Stimulated activated naive CD8-positive, alpha-beta T cell treated with anti-CD3 and anti-CD28 coated beads, Interleukin-15, amount 100 ng/mL, for 72 hours (primary cell): Measurements from ENCODE around the gene LUZP2.
"Not testable (repeated sequence)": the region's sequence is repeated elsewhere in the genome, so short reads cannot be mapped to it uniquely, and the experiment has no call there.

ENCODE experiments used
- ATAC-seq: fragments of 150-1000 bp; cut with Tn5 transposase; 2 replicates; pipeline ENCODE4 v1.10.0; 2021; ENCODE audit warnings: mild to moderate bottlenecking, moderate library complexity
- DNase-seq, 2 donors: peaks; one replicate each; pipeline ENCODE4 v3.0.0; 2021 to 2022
- H3K27ac Mint-ChIP-seq, 2 donors: one replicate each; pipeline ENCODE4 v1.8.0; 2022; ENCODE audit warnings: mild to moderate bottlenecking in 2 of 2, mixed read lengths in 2 of 2, moderate library complexity in 2 of 2
- H3K27me3 Mint-ChIP-seq: one replicate; pipeline ENCODE4 v1.8.0; 2022; ENCODE audit warnings: mixed read lengths
- H3K4me1 Mint-ChIP-seq: one replicate; pipeline ENCODE4 v1.8.0; 2022; ENCODE audit warnings: mild to moderate bottlenecking, mixed read lengths
- H3K4me3 Mint-ChIP-seq, 2 donors: one replicate each; pipeline ENCODE4 v1.8.0; 2022; ENCODE audit warnings: mild to moderate bottlenecking in 2 of 2, mixed read lengths in 2 of 2, moderate library complexity in 1 of 2
- H3K9me3 Mint-ChIP-seq, 2 donors: one replicate each; pipeline ENCODE4 v1.8.0; 2022; ENCODE audit warnings: mixed read lengths in 2 of 2

The LUZP2 gene

GRCh38 chr11:24844406-24844805 lies 347.6 kb downstream of the LUZP2 start:
- no peak overlapping the region for H3K27ac Mint-ChIP-seq
- ATAC-seq (no peak), DNase-seq (no peak)
- no peak overlapping the region for H3K4me3 Mint-ChIP-seq
- H3K9me3 Mint-ChIP-seq: peaks cover 15 to 26% of the 10 kb centered on the region in 2 donors
- H3K4me1 Mint-ChIP-seq: no peaks in the 10 kb centered on the region
- no peaks in the 10 kb centered on the region for H3K27me3 Mint-ChIP-seq

GRCh38 chr11:24848857-24849256 lies 352.0 kb downstream of the LUZP2 start:
- H3K4me1 Mint-ChIP-seq: no peaks in the 10 kb centered on the region
- no peaks in the 10 kb centered on the region for H3K27me3 Mint-ChIP-seq
- ATAC-seq (no peak), DNase-seq (no peak)
- no peak overlapping the region for H3K27ac Mint-ChIP-seq
- H3K4me3 Mint-ChIP-seq: no peak overlapping the region
- peaks cover 27 to 35% of the 10 kb centered on the region in 2 donors for H3K9me3 Mint-ChIP-seq

GRCh38 chr11:24855951-24856350 lies 359.1 kb downstream of the LUZP2 start:
- H3K9me3 Mint-ChIP-seq: peaks cover 17 to 23% of the 10 kb centered on the region in 2 donors
- no peak overlapping the region for H3K27ac Mint-ChIP-seq
- no peak for ATAC-seq
- no peak for DNase-seq
- H3K4me3 Mint-ChIP-seq: no peak overlapping the region
- no peaks in the 10 kb centered on the region for H3K27me3 Mint-ChIP-seq
- no peaks in the 10 kb centered on the region for H3K4me1 Mint-ChIP-seq

GRCh38 chr11:24859801-24860300 lies 363.0 kb downstream of the LUZP2 start:
- Mint-ChIP-seq H3K4me3 (no peak overlapping the region), H3K9me3 (peaks cover 13 to 15% of the 10 kb centered on the region in 2 donors), H3K4me1 (no peaks in the 10 kb centered on the region), H3K27ac (no peak overlapping the region), H3K27me3 (no peaks in the 10 kb centered on the region)
- no peak for ATAC-seq
- no peak for DNase-seq

GRCh38 chr11:24861440-24861839 lies 364.6 kb downstream of the LUZP2 start:
- DNase-seq (no peak), ATAC-seq (no peak)
- Mint-ChIP-seq H3K4me3 (no peak overlapping the region), H3K27ac (no peak overlapping the region), H3K4me1 (no peaks in the 10 kb centered on the region), H3K9me3 (peaks cover 10 to 15% of the 10 kb centered on the region in 2 donors), H3K27me3 (no peaks in the 10 kb centered on the region)

GRCh38 chr11:24866743-24867142 lies 369.9 kb downstream of the LUZP2 start:
- Mint-ChIP-seq H3K27me3 (no peaks in the 10 kb centered on the region), H3K4me1 (no peaks in the 10 kb centered on the region), H3K4me3 (no peak overlapping the region), H3K27ac (no peak overlapping the region), H3K9me3 (peaks cover 0 to 14% of the 10 kb centered on the region in 2 donors)
- ATAC-seq (no peak), DNase-seq (no peak)

- DNase-seq (no peak), ATAC-seq (no peak)
- Mint-ChIP-seq H3K27me3 (no peaks in the 10 kb centered on the region), H3K4me3 (no peak overlapping the region), H3K27ac (no peak overlapping the region), H3K9me3 (peaks cover 0 to 18% of the 10 kb centered on the region in 2 donors), H3K4me1 (no peaks in the 10 kb centered on the region)
Measured at GRCh38 chr11:24870048-24870447, 373.2 kb downstream of the LUZP2 start.

GRCh38 chr11:24872186-24872585 lies 375.3 kb downstream of the LUZP2 start:
- no peaks in the 10 kb centered on the region for H3K4me1 Mint-ChIP-seq
- ATAC-seq: no peak
- H3K27ac Mint-ChIP-seq: no peak overlapping the region
- peaks cover 0 to 17% of the 10 kb centered on the region in 2 donors for H3K9me3 Mint-ChIP-seq
- no peaks in the 10 kb centered on the region for H3K27me3 Mint-ChIP-seq
- DNase-seq: no peak
- H3K4me3 Mint-ChIP-seq: no peak overlapping the region

- peaks cover 0 to 14% of the 10 kb centered on the region in 2 donors for H3K9me3 Mint-ChIP-seq
- no peak for ATAC-seq
- no peak for DNase-seq
Measured at GRCh38 chr11:24872651-24873311, 375.9 kb downstream of the LUZP2 start.

GRCh38 chr11:24880962-24881361 lies 384.1 kb downstream of the LUZP2 start:
- ATAC-seq (no peak), DNase-seq (no peak)
- Mint-ChIP-seq H3K27ac (no peak overlapping the region), H3K9me3 (peaks cover 0 to 14% of the 10 kb centered on the region in 2 donors), H3K27me3 (no peaks in the 10 kb centered on the region), H3K4me3 (no peak overlapping the region), H3K4me1 (no peaks in the 10 kb centered on the region)

More at GRCh38 chr11:24872651-24873311, 375.9 kb downstream of the LUZP2 start:
- Mint-ChIP-seq H3K4me1 (no peaks in the 10 kb centered on the region), H3K27ac (no peak overlapping the region), H3K27me3 (no peaks in the 10 kb centered on the region), H3K4me3 (no peak overlapping the region)

GRCh38 chr11:24885580-24886173 lies 388.8 kb downstream of the LUZP2 start:
- H3K27me3 Mint-ChIP-seq: no peaks in the 10 kb centered on the region
- DNase-seq (no peak), ATAC-seq (no peak)
- peaks cover 4 to 12% of the 10 kb centered on the region in 2 donors for H3K9me3 Mint-ChIP-seq
- H3K27ac Mint-ChIP-seq: no peak overlapping the region
- no peak overlapping the region for H3K4me3 Mint-ChIP-seq
- no peaks in the 10 kb centered on the region for H3K4me1 Mint-ChIP-seq

- Mint-ChIP-seq H3K9me3 (peaks cover 4 to 12% of the 10 kb centered on the region in 2 donors), H3K4me3 (no peak overlapping the region), H3K27ac (no peak overlapping the region), H3K27me3 (no peaks in the 10 kb centered on the region), H3K4me1 (no peaks in the 10 kb centered on the region)
- DNase-seq: no peak
- no peak for ATAC-seq
Measured at GRCh38 chr11:24886880-24887619, 390.2 kb downstream of the LUZP2 start.

GRCh38 chr11:24890426-24890825 lies 393.6 kb downstream of the LUZP2 start:
- DNase-seq (no peak), ATAC-seq (no peak)
- Mint-ChIP-seq H3K27ac (no peak overlapping the region), H3K27me3 (no peaks in the 10 kb centered on the region), H3K4me3 (no peak overlapping the region), H3K4me1 (no peaks in the 10 kb centered on the region), H3K9me3 (peaks cover 4 to 7% of the 10 kb centered on the region in 2 donors)

- not testable (repeated sequence) for H3K27ac Mint-ChIP-seq, ATAC-seq, DNase-seq, H3K9me3 Mint-ChIP-seq, H3K27me3 Mint-ChIP-seq, H3K4me3 Mint-ChIP-seq, H3K4me1 Mint-ChIP-seq
Measured at GRCh38 chr11:24891845-24892492, 395.1 kb downstream of the LUZP2 start.

- no peak for DNase-seq
- Mint-ChIP-seq H3K4me3 (no peak overlapping the region), H3K27me3 (no peaks in the 10 kb centered on the region), H3K4me1 (no peaks in the 10 kb centered on the region), H3K9me3 (no peaks in the 10 kb centered on the region), H3K27ac (no peak overlapping the region)
- ATAC-seq: peak; percentile 70
Measured at GRCh38 chr11:24896118-24896835, 399.4 kb downstream of the LUZP2 start.
